ENCODE results near the gene LNPK.

- TF ChIP-seq POLR2A (IDR thresholded peaks at IDR 0.05) (no peak), CTCF (IDR thresholded peaks at IDR 0.05) (no peak)
Observed at GRCh38 chr2:176004934-176005333, 2.9 kb upstream of the LNPK start.
